SK-N-MC (cell line): ENCODE results near the gene CAPN8.

Experiments used
- DNase-seq: peaks from one replicate; pipeline ENCODE4 v3.0.0-alpha.2; 2011; ENCODE audit warnings: low read depth, low spot score
- H3K27ac ChIP-seq: fragments of 200-600 bp; sonication (generic); 2 replicates; pipeline ENCODE4 v1.5.1; 2016; ENCODE audit warnings: mixed run types
- H3K36me3 ChIP-seq: fragments of 200-600 bp; sonication (generic); 2 replicates; pipeline ENCODE4 v1.6.1; 2017; ENCODE audit warnings: antibody characterized with exemption, low read length, mixed read lengths; ENCODE audit not compliant: insufficient read depth
- H3K4me3 ChIP-seq: fragments of 200-600 bp; sonication (generic); 2 replicates; pipeline ENCODE4 v1.5.1; 2016
- H3K9ac ChIP-seq: fragments of 200-600 bp; sonication (generic); 2 replicates; pipeline ENCODE4 v1.8.0; 2017; ENCODE audit warnings: mixed run types, mixed read lengths; ENCODE audit not compliant: insufficient read length
- H3K9me3 ChIP-seq: fragments of 200-600 bp; sonication (generic); 2 replicates; pipeline ENCODE4 v1.6.1; 2017; ENCODE audit warnings: low read depth, mild to moderate bottlenecking, antibody characterized with exemption, low read length, moderate library complexity, mixed read lengths
- EZH2 ChIP-seq: fragments of 200-600 bp; sonication (generic); IDR thresholded peaks from one replicate; pipeline ENCODE4 v1.6.1; 2017; ENCODE audit warnings: antibody characterized with exemption
- FOXP2 ChIP-seq: optimal IDR thresholded peaks from 2 replicates; pipeline ENCODE3; 2011; ENCODE audit warnings: mild to moderate bottlenecking, moderate library complexity; ENCODE audit not compliant: insufficient read depth; ENCODE audit errors: extremely low read length, control extremely low read depth
- POLR2AphosphoS5 ChIP-seq: IDR thresholded peaks from 2 replicates; pipeline ENCODE4 v1.6.1; 2012; ENCODE audit warnings: mild to moderate bottlenecking, low read depth, low read length, borderline replicate concordance

CAPN8 gene

DNA sequence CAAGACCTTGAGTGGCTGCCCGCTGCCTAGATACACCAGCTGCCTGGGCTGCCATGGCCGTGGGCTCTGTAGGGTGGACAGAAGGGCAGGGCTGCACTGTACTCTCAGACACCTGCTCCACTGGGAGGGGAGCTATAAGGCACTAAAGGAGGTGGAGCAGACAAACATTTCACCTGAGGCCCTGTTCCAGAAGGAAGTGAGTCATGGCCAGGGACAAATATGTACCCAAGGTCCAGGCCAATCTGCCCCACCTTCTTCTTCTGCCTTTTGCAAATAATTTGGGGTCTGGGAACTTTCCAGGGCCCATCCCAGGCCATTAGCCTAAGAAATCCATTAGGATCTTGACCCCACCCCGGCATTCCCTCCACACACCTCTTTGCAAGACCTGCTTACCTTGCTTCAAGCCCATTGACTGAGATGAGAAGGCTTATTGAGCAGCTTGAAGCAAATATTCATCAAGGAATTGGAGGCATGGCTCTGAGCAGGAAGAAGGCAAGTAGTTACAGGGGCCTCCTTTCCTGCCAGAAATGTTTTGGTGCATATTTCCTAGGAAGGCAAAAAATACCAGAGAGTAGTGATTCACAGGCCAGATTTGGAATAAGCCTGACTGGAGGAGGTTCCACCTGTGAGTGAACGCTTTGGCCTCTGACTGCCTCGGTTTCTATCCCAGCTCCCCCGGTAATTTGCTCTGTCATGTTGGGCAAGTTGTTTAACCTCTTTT lies at the start of gene CAPN8:
Gene CAPN8 (minus strand): TSS at position 110 of the 721 bp plus-strand sequence. CDS start 55 bp downstream, at position 55.
- Histone ChIP-seq H3K36me3 (no peaks in the 10 kb centered on the region), H3K27ac (no peak within 1 kb of the TSS), H3K9me3 (no peaks in the 10 kb centered on the region), H3K4me3 (no peak within 1 kb of the TSS), H3K9ac (no peak within 1 kb of the TSS)
- no peak for TF ChIP-seq POLR2AphosphoS5
- no peak for TF ChIP-seq EZH2
- no peak for TF ChIP-seq FOXP2
- DNase-seq: no peak

DNA sequence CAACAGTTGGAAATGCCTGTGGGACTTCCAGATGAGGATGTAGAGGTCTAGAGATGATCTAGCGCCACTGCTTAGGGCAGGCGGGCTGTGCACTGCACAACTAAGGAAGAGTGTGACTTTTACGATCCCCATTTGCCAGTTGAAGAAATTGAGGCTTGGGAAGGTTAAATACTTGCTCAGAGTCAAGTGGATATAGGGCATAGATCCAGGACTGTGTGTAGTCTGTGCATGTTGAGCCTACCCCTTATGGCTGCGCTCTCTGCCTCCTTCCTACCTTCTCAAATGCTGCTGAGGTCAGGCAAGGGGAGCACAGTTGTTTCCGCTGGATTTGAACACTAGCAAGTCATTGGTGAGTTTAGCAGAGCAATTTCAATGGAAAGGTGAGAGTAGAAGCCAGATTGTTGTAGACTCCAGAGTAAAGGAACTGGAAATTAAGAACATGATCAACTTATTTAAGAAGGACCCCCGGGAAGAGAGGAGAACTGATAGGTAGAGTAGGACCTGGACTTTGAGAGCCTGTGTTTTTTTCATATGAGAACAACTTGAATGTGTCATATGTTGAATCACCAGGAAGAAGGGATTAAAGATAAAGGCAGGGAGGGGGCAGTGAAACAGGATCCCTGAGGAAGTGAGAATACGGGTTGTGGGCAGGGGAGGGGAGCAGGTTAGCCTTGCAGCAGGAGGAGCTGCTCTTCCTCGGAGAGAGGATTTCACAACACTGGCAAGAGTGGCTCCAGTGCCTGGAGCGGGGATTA lies 49.5 kb upstream of the CAPN8 start:
- Histone ChIP-seq H3K9me3 (no peaks in the 10 kb centered on the region), H3K4me3 (peak overlapping the region; percentile 23; the same call in 1 of the 2 replicates), H3K27ac (0 out of 2 replicates have a peak overlapping the region, but pooled peaks have one; percentile 44), H3K36me3 (peaks cover 10% of the 10 kb centered on the region; the same call in 1 of the 2 replicates), H3K9ac (peak overlapping the region; percentile 17)
- no peak for DNase-seq
- no peak for TF ChIP-seq EZH2
- TF ChIP-seq POLR2AphosphoS5: no peak
- no peak for TF ChIP-seq FOXP2

DNA sequence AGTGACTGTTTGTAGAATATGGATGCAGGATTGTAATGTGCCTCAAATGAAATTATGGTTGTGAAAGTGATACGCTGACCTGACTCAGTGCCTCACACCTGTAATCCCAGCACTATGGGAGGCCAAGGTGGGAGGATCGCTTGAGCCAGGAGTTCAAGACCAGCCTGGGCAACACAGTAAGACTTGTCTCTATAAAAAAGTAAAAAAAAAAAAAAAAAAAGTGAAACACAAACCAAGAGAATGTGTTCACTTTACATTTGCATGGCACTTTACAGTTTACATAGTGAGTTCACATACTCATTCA lies 48.9 kb upstream of the CAPN8 start:
- Histone ChIP-seq H3K9ac (no peak overlapping the region), H3K4me3 (peak overlapping the region; percentile 23; the same call in 1 of the 2 replicates), H3K36me3 (peaks cover 3% of the 10 kb centered on the region; the same call in 1 of the 2 replicates), H3K9me3 (no peaks in the 10 kb centered on the region), H3K27ac (no peak overlapping the region)
- DNase-seq: no peak
- TF ChIP-seq POLR2AphosphoS5: no peak
- TF ChIP-seq FOXP2: no peak
- no peak for TF ChIP-seq EZH2

DNA sequence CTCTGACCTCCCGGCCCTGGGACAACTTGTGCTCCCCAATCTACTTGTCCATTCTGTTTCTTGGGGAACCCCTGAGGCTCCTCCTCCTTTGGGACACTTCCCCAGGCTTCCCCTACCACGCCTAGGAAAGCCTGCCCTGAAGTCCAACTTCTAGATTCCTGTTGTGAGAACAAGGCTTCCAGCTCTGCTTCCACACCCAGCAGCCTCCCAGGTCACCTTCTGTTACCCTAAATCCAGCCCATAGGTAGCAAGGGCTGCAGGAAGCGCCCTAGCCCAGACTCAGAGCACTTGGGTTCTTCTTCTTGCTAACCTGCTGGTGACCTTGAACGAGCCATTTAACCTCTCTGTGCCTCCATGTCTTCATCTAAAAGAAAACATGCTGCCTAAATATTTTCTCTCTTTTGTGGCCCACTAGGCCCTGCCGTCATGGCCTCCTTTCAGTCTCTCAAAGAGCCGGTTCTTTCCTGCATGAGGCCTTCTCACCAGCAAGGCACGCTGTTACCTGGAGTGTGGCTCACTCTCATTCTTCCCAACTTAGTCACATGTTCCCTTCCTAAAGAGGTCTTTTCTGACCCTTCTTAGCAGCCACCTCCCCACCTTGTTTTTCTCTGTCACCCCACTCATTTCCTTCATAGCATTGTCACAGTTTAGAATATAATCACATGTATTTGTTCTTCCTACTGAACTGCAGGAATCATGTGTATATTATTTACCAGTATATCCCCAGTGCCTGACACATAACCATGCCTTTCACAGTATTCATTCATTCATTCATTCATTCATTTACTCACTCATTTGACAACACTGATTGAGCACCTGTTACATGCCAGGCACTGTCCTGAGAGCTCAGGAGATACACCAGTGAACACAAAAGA lies 48.3 kb upstream of the CAPN8 start:
- Histone ChIP-seq H3K4me3 (peak overlapping the region; percentile 89), H3K9me3 (no peaks in the 10 kb centered on the region), H3K9ac (peak overlapping the region; percentile 89), H3K36me3 (peaks cover 3% of the 10 kb centered on the region; the same call in 1 of the 2 replicates), H3K27ac (peak overlapping the region; percentile 7; the same call in 1 of the 2 replicates)
- no peak for TF ChIP-seq EZH2
- TF ChIP-seq POLR2AphosphoS5: no peak
- no peak for TF ChIP-seq FOXP2
- no peak for DNase-seq

DNA sequence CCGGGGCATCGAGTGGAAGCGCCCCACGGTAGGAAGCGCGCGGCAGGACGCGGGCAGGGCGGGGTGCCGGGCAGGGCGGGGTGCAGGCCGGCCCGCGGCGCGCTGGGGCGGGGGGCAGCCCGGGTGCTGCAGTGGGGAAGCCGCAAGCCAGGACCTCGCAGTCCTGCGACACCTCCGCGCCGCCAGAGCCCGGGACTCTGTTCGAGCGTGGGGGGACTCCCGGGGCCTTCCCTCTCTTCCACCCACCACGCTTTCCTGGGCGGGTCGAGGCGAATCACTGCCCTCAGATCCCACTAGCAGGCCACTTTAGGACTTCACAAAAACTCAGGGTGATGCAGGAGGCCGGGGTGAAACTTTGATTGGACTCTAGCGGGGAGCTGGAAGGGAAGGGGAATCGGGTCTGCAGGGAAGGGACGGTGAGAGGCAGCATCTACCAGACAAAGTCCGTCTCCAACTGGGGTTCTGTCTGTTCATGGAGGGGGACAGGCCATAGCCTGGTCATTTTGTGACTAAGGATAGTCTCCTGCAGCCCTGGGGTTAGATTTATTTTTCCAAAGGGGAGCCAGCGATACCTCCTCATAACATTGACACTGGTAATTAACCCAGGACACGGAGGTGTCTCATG lies 47.5 kb upstream of the CAPN8 start:
- Histone ChIP-seq H3K9me3 (no peaks in the 10 kb centered on the region), H3K9ac (peak overlapping the region; percentile 89), H3K4me3 (peak overlapping the region; percentile 89), H3K36me3 (no peaks in the 10 kb centered on the region; the same call in 1 of the 2 replicates), H3K27ac (peak overlapping the region; percentile 7; the same call in 1 of the 2 replicates)
- no peak for DNase-seq
- TF ChIP-seq FOXP2 (no peak), POLR2AphosphoS5 (no peak), EZH2 (no peak)

DNA sequence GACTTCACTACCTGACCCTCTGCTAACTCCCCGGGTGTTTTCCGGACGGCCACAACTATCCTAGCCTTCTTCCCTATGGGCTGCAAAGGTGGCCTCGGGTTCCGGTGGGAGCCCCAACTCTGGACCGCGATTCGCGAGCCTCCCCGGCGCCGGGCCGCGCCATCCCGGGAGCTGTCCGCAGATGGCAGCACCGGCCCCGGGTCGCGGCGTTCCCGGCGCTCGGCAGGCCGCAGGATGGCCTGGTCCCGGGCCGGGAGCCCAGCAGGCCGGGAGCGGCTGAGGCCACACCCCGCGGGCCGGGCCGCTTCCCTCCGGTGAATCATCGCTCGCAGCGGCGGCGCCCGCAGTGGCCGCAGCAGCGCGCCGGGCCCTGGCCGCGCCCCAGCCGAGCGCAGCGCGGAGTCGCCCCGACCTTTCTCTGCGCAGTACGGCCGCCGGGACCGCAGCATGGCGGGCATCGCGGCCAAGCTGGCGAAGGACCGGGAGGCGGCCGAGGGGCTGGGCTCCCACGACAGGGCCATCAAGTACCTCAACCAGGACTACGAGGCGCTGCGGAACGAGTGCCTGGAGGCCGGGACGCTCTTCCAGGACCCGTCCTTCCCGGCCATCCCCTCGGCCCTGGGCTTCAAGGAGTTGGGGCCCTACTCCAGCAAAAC lies 46.8 kb upstream of the CAPN8 start, which contains the start of gene CAPN2:
Gene CAPN2 (plus strand): TSS at position 346 of the 656 bp plus-strand sequence. CDS start 102 bp downstream, at position 448.
- DNase-seq: no peak
- Histone ChIP-seq H3K9me3 (no peaks in the 10 kb centered on the region), H3K36me3 (no peaks in the 10 kb centered on the region), H3K4me3 (peak within 1 kb of the TSS; percentile 89), H3K27ac (peak within 1 kb of the TSS; percentile 7; the same call in 1 of the 2 replicates), H3K9ac (peak within 1 kb of the TSS; percentile 89)
- TF ChIP-seq EZH2 (no peak), POLR2AphosphoS5 (no peak), FOXP2 (no peak)

DNA sequence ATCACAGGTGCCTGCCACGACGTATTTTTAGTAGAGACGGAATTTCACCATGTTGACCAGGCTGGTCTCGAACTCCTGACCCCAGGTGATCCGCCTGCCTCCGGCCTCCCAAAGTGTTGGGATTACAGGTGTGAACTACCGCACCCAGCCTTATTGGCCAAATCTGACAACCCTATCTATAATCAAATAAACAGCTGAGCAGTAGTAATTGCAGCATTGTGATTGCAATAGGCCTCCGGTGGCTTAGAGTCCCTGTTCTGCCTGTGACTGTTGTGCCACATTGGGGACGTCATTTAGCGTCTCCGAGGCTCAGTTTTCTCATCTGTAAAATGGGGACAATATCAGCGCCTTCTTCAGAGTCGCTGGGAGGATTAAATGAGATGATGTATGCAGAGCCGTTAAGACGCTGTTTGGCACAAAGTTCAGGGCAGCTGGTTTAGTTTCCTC lies 46.3 kb upstream of the CAPN8 start:
- TF ChIP-seq EZH2 (no peak), FOXP2 (no peak), POLR2AphosphoS5 (no peak)
- DNase-seq: no peak
- no peak overlapping the region for H3K27ac ChIP-seq
- peak overlapping the region; percentile 89 for H3K4me3 ChIP-seq
- no peaks in the 10 kb centered on the region for H3K9me3 ChIP-seq
- H3K9ac ChIP-seq: peak overlapping the region; percentile 89
- H3K36me3 ChIP-seq: no peaks in the 10 kb centered on the region
